WTC11 (cell line): ENCODE results near the gene SH2D4B.

Source experiments
- RELA ChIP-seq: sonication (generic); formaldehyde crosslinking; IDR thresholded peaks from 2 replicates; pipeline ENCODE4 v1.8.1; 2022; ENCODE audit warnings: missing genetic modification reagents, mild to moderate bottlenecking, borderline replicate concordance
- ZBTB21 ChIP-seq: sonication (generic); formaldehyde crosslinking; IDR thresholded peaks from 2 replicates; pipeline ENCODE4 v1.8.1; 2023; ENCODE audit warnings: mild to moderate bottlenecking, missing genetic modification reagents, borderline replicate concordance
- TF ChIP-seq, protein P1 (sequence below): sonication (generic); formaldehyde crosslinking; IDR thresholded peaks from 2 replicates; pipeline ENCODE4 v1.8.1; 2023; ENCODE audit warnings: mild to moderate bottlenecking, moderate library complexity, missing genetic modification reagents
- TF ChIP-seq, protein P2 (sequence below): fragments of 200-600 bp; IDR thresholded peaks from 2 replicates; pipeline ENCODE4 v1.8.0; 2022; ENCODE audit warnings: antibody characterized with exemption
- TF ChIP-seq, protein P3 (sequence below): sonication (generic); formaldehyde crosslinking; IDR thresholded peaks from 2 replicates; pipeline ENCODE4 v1.8.0; 2022; ENCODE audit warnings: mild to moderate bottlenecking, missing genetic modification reagents

DNA sequence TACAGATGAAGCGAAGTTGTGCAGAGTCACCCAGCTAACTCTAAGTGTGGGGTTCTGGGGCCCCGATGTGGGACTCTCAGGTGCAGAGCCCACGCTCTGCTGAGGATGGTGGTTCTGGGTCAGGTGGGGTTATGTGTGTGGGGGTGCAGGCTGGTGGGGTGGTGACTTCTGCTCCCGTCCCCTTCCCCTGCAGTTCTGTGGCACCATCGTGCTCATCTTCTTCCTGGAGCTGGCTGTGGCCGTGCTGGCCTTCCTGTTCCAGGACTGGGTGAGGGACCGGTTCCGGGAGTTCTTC lies 28.6 kb upstream of the SH2D4B start:
- TF ChIP-seq, protein P1, sequence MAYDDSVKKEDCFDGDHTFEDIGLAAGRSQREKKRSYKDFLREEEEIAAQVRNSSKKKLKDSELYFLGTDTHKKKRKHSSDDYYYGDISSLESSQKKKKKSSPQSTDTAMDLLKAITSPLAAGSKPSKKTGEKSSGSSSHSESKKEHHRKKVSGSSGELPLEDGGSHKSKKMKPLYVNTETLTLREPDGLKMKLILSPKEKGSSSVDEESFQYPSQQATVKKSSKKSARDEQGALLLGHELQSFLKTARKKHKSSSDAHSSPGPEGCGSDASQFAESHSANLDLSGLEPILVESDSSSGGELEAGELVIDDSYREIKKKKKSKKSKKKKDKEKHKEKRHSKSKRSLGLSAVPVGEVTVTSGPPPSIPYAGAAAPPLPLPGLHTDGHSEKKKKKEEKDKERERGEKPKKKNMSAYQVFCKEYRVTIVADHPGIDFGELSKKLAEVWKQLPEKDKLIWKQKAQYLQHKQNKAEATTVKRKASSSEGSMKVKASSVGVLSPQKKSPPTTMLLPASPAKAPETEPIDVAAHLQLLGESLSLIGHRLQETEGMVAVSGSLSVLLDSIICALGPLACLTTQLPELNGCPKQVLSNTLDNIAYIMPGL, result no peak
- TF ChIP-seq RELA (CRISPR knock-in tag), result no peak
- TF ChIP-seq, protein P2, sequence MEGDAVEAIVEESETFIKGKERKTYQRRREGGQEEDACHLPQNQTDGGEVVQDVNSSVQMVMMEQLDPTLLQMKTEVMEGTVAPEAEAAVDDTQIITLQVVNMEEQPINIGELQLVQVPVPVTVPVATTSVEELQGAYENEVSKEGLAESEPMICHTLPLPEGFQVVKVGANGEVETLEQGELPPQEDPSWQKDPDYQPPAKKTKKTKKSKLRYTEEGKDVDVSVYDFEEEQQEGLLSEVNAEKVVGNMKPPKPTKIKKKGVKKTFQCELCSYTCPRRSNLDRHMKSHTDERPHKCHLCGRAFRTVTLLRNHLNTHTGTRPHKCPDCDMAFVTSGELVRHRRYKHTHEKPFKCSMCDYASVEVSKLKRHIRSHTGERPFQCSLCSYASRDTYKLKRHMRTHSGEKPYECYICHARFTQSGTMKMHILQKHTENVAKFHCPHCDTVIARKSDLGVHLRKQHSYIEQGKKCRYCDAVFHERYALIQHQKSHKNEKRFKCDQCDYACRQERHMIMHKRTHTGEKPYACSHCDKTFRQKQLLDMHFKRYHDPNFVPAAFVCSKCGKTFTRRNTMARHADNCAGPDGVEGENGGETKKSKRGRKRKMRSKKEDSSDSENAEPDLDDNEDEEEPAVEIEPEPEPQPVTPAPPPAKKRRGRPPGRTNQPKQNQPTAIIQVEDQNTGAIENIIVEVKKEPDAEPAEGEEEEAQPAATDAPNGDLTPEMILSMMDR, result no peak
- TF ChIP-seq ZBTB21 (CRISPR knock-in tag), result no peak
- TF ChIP-seq, protein P3, sequence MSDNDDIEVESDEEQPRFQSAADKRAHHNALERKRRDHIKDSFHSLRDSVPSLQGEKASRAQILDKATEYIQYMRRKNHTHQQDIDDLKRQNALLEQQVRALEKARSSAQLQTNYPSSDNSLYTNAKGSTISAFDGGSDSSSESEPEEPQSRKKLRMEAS (CRISPR knock-in tag), result no peak
